Endothelial cell of umbilical vein (primary cell): ENCODE measurements around the gene MAML1. TPM values are rescaled to one million over a fixed set of nuclear protein-coding genes. Genes with fewer than 3 reads are reported as not detected.
A peak's percentile ranks its signal among the peaks of the same experiment; 100 is the strongest.

Experiments used
- BruUV-seq: library from RNA; stranded (reverse); fragments of 400-500 nt; replicated peaks from 2 replicates; lab custom pipeline; 2021; lab: Mats Ljungman, UMichigan
- CTCF ChIA-PET: fragments of 300-600, 350-600 bp; sonication (Branson Sonifier 250); formaldehyde crosslinking; loops from one replicate; lab custom pipeline; 2021; ENCODE audit warnings: antibody characterized with exemption, inconsistent platforms; lab: Charles Lee
- POLR2A ChIA-PET: fragments of 300-600, 350-600 bp; sonication (Branson Sonifier 250); formaldehyde crosslinking; loops from one replicate; lab custom pipeline; 2021; ENCODE audit warnings: antibody characterized with exemption, inconsistent platforms; lab: Charles Lee
- DNase-seq: peaks from one replicate; pipeline ENCODE4 v3.0.0-alpha.2; 2011; ENCODE audit warnings: low read depth, low spot score
- FAIRE-seq: peaks from 2 replicates; lab custom pipeline; 2011; peaks lifted over from hg19 to GRCh38; lab: Jason Lieb, UNC
- H2AFZ ChIP-seq: 2 replicates; pipeline ENCODE4 v1.6.0; 2012; ENCODE audit warnings: low read depth, low read length, control low read depth, inconsistent platforms
- H3K27ac ChIP-seq: 2 replicates; pipeline ENCODE4 v1.5.1; 2011; ENCODE audit warnings: low read depth, mild to moderate bottlenecking, control low read depth, low read length, moderate library complexity; ENCODE audit not compliant: insufficient read depth
- H3K27me3 ChIP-seq, 2 experiments: 2 replicates each; pipeline versions ENCODE4 v1.6.0 to v1.6.1; 2011; ENCODE audit warnings: low read length in 2 of 2, mixed read lengths in 1 of 2; ENCODE audit not compliant: control insufficient read depth in 2 of 2, insufficient read depth in 2 of 2
- H3K36me3 ChIP-seq, 2 experiments: 2 replicates in 1 of 2; 3 replicates in 1 of 2; pipeline ENCODE4 v1.5.1; 2011; ENCODE audit warnings: low read length in 2 of 2, mild to moderate bottlenecking in 1 of 2, moderate library complexity in 1 of 2; ENCODE audit not compliant: control insufficient read depth in 2 of 2, insufficient read depth in 2 of 2; ENCODE audit errors: extremely low read depth in 1 of 2
- H3K4me1 ChIP-seq: 3 replicates; pipeline ENCODE4 v1.5.1; 2011; ENCODE audit warnings: mild to moderate bottlenecking, low read length; ENCODE audit not compliant: control insufficient read depth, insufficient read depth; ENCODE audit errors: extremely low read depth
- H3K4me2 ChIP-seq: 2 replicates; pipeline ENCODE4 v1.6.1; 2011; ENCODE audit warnings: low read length, control low read depth, mixed read lengths; ENCODE audit not compliant: insufficient read depth
- H3K4me3 ChIP-seq, 3 experiments: fragments of 200-600 bp in 1 of 3; sonication (generic), shearing (Covaris generic) in 1 of 3; replicated peaks in 1 of 3; 2 replicates each; pipeline ENCODE4 v1.5.1; 2011 to 2016; ENCODE audit warnings: control low read depth in 3 of 3, low read length in 3 of 3, mild to moderate bottlenecking in 2 of 3, inconsistent platforms in 1 of 3, low read depth in 1 of 3, moderate library complexity in 1 of 3; ENCODE audit not compliant: insufficient read depth in 1 of 3
- H3K79me2 ChIP-seq: 2 replicates; pipeline ENCODE4 v1.6.0; 2012; ENCODE audit warnings: low read length, inconsistent platforms; ENCODE audit not compliant: control insufficient read depth, insufficient read depth
- H3K9ac ChIP-seq: replicated peaks from 2 replicates; pipeline ENCODE3; 2011; ENCODE audit warnings: low read length, control low read depth; ENCODE audit not compliant: insufficient read depth; ENCODE audit errors: extremely low read depth
- H3K9me1 ChIP-seq: replicated peaks from 3 replicates; pipeline ENCODE4 v1.6.0; 2011; ENCODE audit warnings: mild to moderate bottlenecking, low read length; ENCODE audit not compliant: control insufficient read depth, insufficient read depth; ENCODE audit errors: extremely low read depth
- H3K9me3 ChIP-seq: replicated peaks from 2 replicates; pipeline ENCODE4 v1.5.1; 2012; ENCODE audit warnings: low read length, inconsistent platforms; ENCODE audit not compliant: control insufficient read depth, insufficient read depth
- H4K20me1 ChIP-seq: replicated peaks from 2 replicates; pipeline ENCODE3; 2011; ENCODE audit warnings: mild to moderate bottlenecking, low read length; ENCODE audit not compliant: control insufficient read depth, insufficient read depth; ENCODE audit errors: extremely low read depth
- CTCF ChIP-seq, 2 donors: IDR thresholded peaks; 1 replicate in 1 of 2; 2 replicates in 1 of 2; pipeline ENCODE4 v1.5.1; 2011; ENCODE audit warnings: low read length in 2 of 2, mild to moderate bottlenecking in 2 of 2, moderate library complexity in 2 of 2, control low read depth in 1 of 2, inconsistent platforms in 1 of 2, low read depth in 1 of 2; ENCODE audit not compliant: insufficient read depth in 1 of 2; ENCODE audit errors: extremely low read depth in 1 of 2
- EZH2 ChIP-seq: IDR thresholded peaks from 2 replicates; pipeline ENCODE4 v1.6.1; 2012; ENCODE audit warnings: borderline replicate concordance, low read depth, mild to moderate bottlenecking, moderate library complexity, low read length, inconsistent platforms; ENCODE audit not compliant: severe bottlenecking
- FOS ChIP-seq: IDR thresholded peaks from 2 replicates; pipeline ENCODE4 v1.6.1; 2011; ENCODE audit warnings: mild to moderate bottlenecking, low read length, moderate library complexity, borderline replicate concordance; ENCODE audit not compliant: insufficient read depth
- GATA2 ChIP-seq: IDR thresholded peaks from 2 replicates; pipeline ENCODE4 v1.7.0; 2011; ENCODE audit warnings: low read depth, mild to moderate bottlenecking, moderate library complexity, mixed read lengths, low read length; ENCODE audit not compliant: insufficient read length, insufficient read depth
- JUN ChIP-seq: IDR thresholded peaks from 2 replicates; pipeline ENCODE4 v1.6.1; 2011; ENCODE audit warnings: borderline replicate concordance, low read depth; ENCODE audit not compliant: insufficient read length, insufficient read depth
- MAX ChIP-seq: IDR thresholded peaks from 2 replicates; pipeline ENCODE4 v1.6.1; 2011; ENCODE audit not compliant: insufficient read depth, insufficient read length
- MYC ChIP-seq: IDR thresholded peaks from one replicate; pipeline ENCODE4 v1.6.1; 2011; ENCODE audit warnings: mild to moderate bottlenecking, low read depth, low read length
- POLR2A ChIP-seq: IDR thresholded peaks from 2 replicates; pipeline ENCODE4 v1.6.1; 2012; ENCODE audit warnings: low read depth, mild to moderate bottlenecking, control low read depth, low read length
- POLR2AphosphoS5 ChIP-seq: IDR thresholded peaks from 2 replicates; pipeline ENCODE4 v1.6.1; 2012; ENCODE audit warnings: low read depth, mild to moderate bottlenecking, control low read depth, low read length, moderate library complexity; ENCODE audit not compliant: insufficient read depth
- dilution Hi-C: fragments of 300-500 bp; cut with MboI; formaldehyde crosslinking; loops from one replicate; pipeline ENCODE4 v1.15.0; 2019; ENCODE audit warnings: low sequenced_read_pairs; ENCODE audit not compliant: extremely low pct_ligation_motif_present
- intact Hi-C: fragments of 100-400 bp; cut with micrococcal nuclease; formaldehyde crosslinking; loops from one replicate; pipeline ENCODE4 v1.10.0; 2022
- polyA plus RNA-seq, 4 experiments: library from polyadenylated mRNA; depleted of rRNA in 3 of 4; stranded (reverse) in 3 of 4; unstranded in 1 of 4; fragments of >200 nt; gene quantifications; 2 replicates each; pipeline versions ENCODE4 v1.2.1 to v1.2.3, GENCODE V29; 2011 to 2012; ENCODE audit warnings: missing spikeins in 1 of 4
- total RNA-seq: library from RNA; stranded (reverse); gene quantifications from 2 replicates; pipeline ENCODE4 v1.2.3, GENCODE V29; 2021

MAML1 gene
- total and polyA plus RNA-seq, 2 donors (not counting 3 experiments of a cell fraction or from before 2014, with no cell fraction given) = 12.4 to 29.0 TPM

GRCh38 chr5:179803651-179804554 is 71.3 kb downstream of the MAML1 start:
- peak; percentile 37 for DNase-seq
- Histone ChIP-seq H3K4me3 (no peak overlapping the region), H2AFZ (no peak overlapping the region), H3K9me3 (no peaks in the 10 kb centered on the region), H3K27ac (no peak overlapping the region), H3K4me1 (peaks cover 23% of the 10 kb centered on the region), H3K4me2 (no peak overlapping the region), H3K27me3 (no peaks in the 10 kb centered on the region), H4K20me1 (no peaks in the 10 kb centered on the region), H3K36me3 (peaks cover 5 to 28% of the 10 kb centered on the region in 2 experiments), H3K9ac (no peak overlapping the region), H3K9me1 (no peaks in the 10 kb centered on the region), H3K79me2 (peaks cover 33% of the 10 kb centered on the region)
- intact Hi-C loops = loop anchor here (1.0 to 5.0 kb wide), 3 partner anchors 54 to 268 kb away; partner anchors contain the start of genes MRNIP, RNF130 and TBC1D9B
- dilution Hi-C loops = no loop called here
- TF ChIP-seq FOS = peak; percentile 23
- no peak for TF ChIP-seq GATA2
- no TSS peak for BruUV-seq
- POLR2A ChIA-PET = interaction anchor here (2.5 kb wide), 1 partner anchor 17 kb away, joined by 8 read pairs; the partner anchor contains the start of gene SQSTM1
- CTCF ChIA-PET = interaction anchor here (0.7 kb wide), 1 partner anchor 41 kb away, joined by 4 read pairs; no protein-coding TSS in a partner anchor
- FAIRE-seq = no peak

- intact Hi-C loops = loop anchor here (1.0 to 5.0 kb wide), 2 partner anchors 54 to 268 kb away; partner anchors contain the start of genes MRNIP and RNF130
These were observed 71.9 kb downstream of the MAML1 start for GRCh38 chr5:179804555-179804947.

More at GRCh38 chr5:179804555-179804947, 71.9 kb downstream of the MAML1 start:
- Histone ChIP-seq H3K9me1 (no peaks in the 10 kb centered on the region), H3K79me2 (peaks cover 33% of the 10 kb centered on the region), H3K4me1 (peaks cover 23% of the 10 kb centered on the region), H3K9ac (no peak overlapping the region), H3K4me2 (peak overlapping the region; percentile 71), H3K27ac (no peak overlapping the region), H3K27me3 (no peaks in the 10 kb centered on the region), H3K36me3 (peaks cover 3 to 22% of the 10 kb centered on the region in 2 experiments), H3K4me3 (peak overlapping the region in 1 of 3 experiments; percentile 5), H2AFZ (no peak overlapping the region), H4K20me1 (no peaks in the 10 kb centered on the region), H3K9me3 (no peaks in the 10 kb centered on the region)
- no peak for TF ChIP-seq EZH2
- no peak for TF ChIP-seq MYC
- no peak for TF ChIP-seq GATA2
- TF ChIP-seq FOS = no peak
- TF ChIP-seq CTCF (IDR thresholded peaks at IDR 0.05; ENCODE audit: extremely low read depth in 1 of 2, insufficient read depth in 1 of 2, low read depth in 1 of 2, low read length in 2 of 2) = no peak
- no peak for TF ChIP-seq POLR2AphosphoS5
- TF ChIP-seq MAX = no peak
- TF ChIP-seq POLR2A = no peak
- no peak for TF ChIP-seq JUN
- ChIA-PET CTCF (no interaction called here), POLR2A (no interaction called here)
- BruUV-seq = no TSS peak
- FAIRE-seq (no peak), DNase-seq (no peak)
- dilution Hi-C loops = no loop called here
